ACC112 (cell line): ENCODE data around the gene EFHC1.

Experiments used
- H2AFZ ChIP-seq: fragments of 200-600 bp; sonication (generic); one replicate; pipeline ENCODE4 v1.6.0; 2017; ENCODE audit warnings: antibody characterized with exemption, low read length; ENCODE audit not compliant: unreplicated experiment
- H3K27ac ChIP-seq: fragments of 200-600 bp; sonication (generic); 2 replicates; pipeline ENCODE4 v1.5.1; 2014; ENCODE audit warnings: low read depth, mild to moderate bottlenecking, antibody characterized with exemption, low read length, moderate library complexity
- H3K27me3 ChIP-seq: fragments of 200-600 bp; sonication (generic); 2 replicates; pipeline ENCODE4 v1.6.1; 2014; ENCODE audit warnings: mild to moderate bottlenecking, antibody characterized with exemption, low read length, moderate library complexity, mixed read lengths; ENCODE audit not compliant: insufficient read depth
- H3K36me3 ChIP-seq: fragments of 200-600 bp; sonication (generic); 2 replicates; pipeline ENCODE4 v1.6.1; 2016; ENCODE audit warnings: mild to moderate bottlenecking, antibody characterized with exemption, low read length, moderate library complexity, mixed read lengths; ENCODE audit not compliant: insufficient read depth
- H3K4me1 ChIP-seq: fragments of 200-600 bp; sonication (generic); one replicate; pipeline ENCODE4 v1.6.1; 2016; ENCODE audit warnings: low read length, mixed read lengths; ENCODE audit not compliant: insufficient read depth, unreplicated experiment, control insufficient read depth
- H3K4me3 ChIP-seq: fragments of 200-600 bp; sonication (generic); 2 replicates; pipeline ENCODE4 v1.5.1; 2014; ENCODE audit warnings: mild to moderate bottlenecking, low read depth, low read length
- H3K79me2 ChIP-seq: fragments of 200-600 bp; sonication (generic); one replicate; pipeline ENCODE4 v1.6.0; 2016; ENCODE audit warnings: low read length; ENCODE audit not compliant: control insufficient read depth, unreplicated experiment, insufficient read depth

EFHC1 gene

GRCh38 chr6:52399511-52400312 is 20.4 kb upstream of the EFHC1 start:
- Histone ChIP-seq H3K27ac (no peak overlapping the region), H3K36me3 (no peaks in the 10 kb centered on the region), H3K79me2 (no peaks in the 10 kb centered on the region), H3K4me3 (no peak overlapping the region), H3K4me1 (peaks cover 6% of the 10 kb centered on the region), H2AFZ (no peak overlapping the region), H3K27me3 (no peaks in the 10 kb centered on the region)

GRCh38 chr6:52400313-52401041 is 19.7 kb upstream of the EFHC1 start:
- Histone ChIP-seq H3K4me1 (peaks cover 6% of the 10 kb centered on the region), H3K36me3 (no peaks in the 10 kb centered on the region), H3K27ac (no peak overlapping the region), H3K27me3 (no peaks in the 10 kb centered on the region), H2AFZ (no peak overlapping the region), H3K4me3 (no peak overlapping the region), H3K79me2 (no peaks in the 10 kb centered on the region)

GRCh38 chr6:52403086-52403485 is 17.1 kb upstream of the EFHC1 start:
- Histone ChIP-seq H2AFZ (no peak overlapping the region), H3K4me1 (peaks cover 6% of the 10 kb centered on the region), H3K4me3 (no peak overlapping the region), H3K36me3 (no peaks in the 10 kb centered on the region), H3K27me3 (no peaks in the 10 kb centered on the region), H3K27ac (no peak overlapping the region), H3K79me2 (no peaks in the 10 kb centered on the region)

- H2AFZ ChIP-seq: no peak overlapping the region
- H3K79me2 ChIP-seq: no peaks in the 10 kb centered on the region
- H3K36me3 ChIP-seq: no peaks in the 10 kb centered on the region
- no peak overlapping the region for H3K4me3 ChIP-seq
- H3K27ac ChIP-seq: no peak overlapping the region
- peaks cover 6% of the 10 kb centered on the region for H3K4me1 ChIP-seq
- no peaks in the 10 kb centered on the region for H3K27me3 ChIP-seq
These were observed 16.5 kb upstream of the EFHC1 start for GRCh38 chr6:52403627-52404026.

GRCh38 chr6:52405243-52405642 is 14.9 kb upstream of the EFHC1 start:
- no peak overlapping the region for H3K27ac ChIP-seq
- no peaks in the 10 kb centered on the region for H3K27me3 ChIP-seq
- H3K4me1 ChIP-seq: peaks cover 9% of the 10 kb centered on the region
- H3K79me2 ChIP-seq: no peaks in the 10 kb centered on the region
- no peak overlapping the region for H3K4me3 ChIP-seq
- H3K36me3 ChIP-seq: no peaks in the 10 kb centered on the region
- H2AFZ ChIP-seq: no peak overlapping the region

- H3K27ac ChIP-seq: no peak overlapping the region
- H3K4me3 ChIP-seq: no peak overlapping the region
- no peaks in the 10 kb centered on the region for H3K27me3 ChIP-seq
- H2AFZ ChIP-seq: no peak overlapping the region
- H3K36me3 ChIP-seq: no peaks in the 10 kb centered on the region
- H3K79me2 ChIP-seq: no peaks in the 10 kb centered on the region
- peaks cover 9% of the 10 kb centered on the region for H3K4me1 ChIP-seq
These were observed 12.7 kb upstream of the EFHC1 start for GRCh38 chr6:52407467-52407866.

GRCh38 chr6:52409499-52409898 is 10.6 kb upstream of the EFHC1 start:
- no peak overlapping the region for H2AFZ ChIP-seq

GRCh38 chr6:52410979-52411378 is 9.2 kb upstream of the EFHC1 start:
- H2AFZ ChIP-seq: no peak overlapping the region
- no peak overlapping the region for H3K4me3 ChIP-seq
- H3K27me3 ChIP-seq: no peaks in the 10 kb centered on the region
- H3K4me1 ChIP-seq: peaks cover 21% of the 10 kb centered on the region
- H3K36me3 ChIP-seq: no peaks in the 10 kb centered on the region
- no peak overlapping the region for H3K27ac ChIP-seq
- peaks cover 5% of the 10 kb centered on the region for H3K79me2 ChIP-seq

More at GRCh38 chr6:52409499-52409898, 10.6 kb upstream of the EFHC1 start:
- peaks cover 9% of the 10 kb centered on the region for H3K4me1 ChIP-seq
- no peak overlapping the region for H3K4me3 ChIP-seq
- no peaks in the 10 kb centered on the region for H3K79me2 ChIP-seq
- H3K27me3 ChIP-seq: no peaks in the 10 kb centered on the region
- H3K36me3 ChIP-seq: no peaks in the 10 kb centered on the region
- H3K27ac ChIP-seq: no peak overlapping the region

GRCh38 chr6:52411911-52412310 is 8.2 kb upstream of the EFHC1 start:
- Histone ChIP-seq H3K4me1 (peaks cover 30% of the 10 kb centered on the region), H3K79me2 (peaks cover 5% of the 10 kb centered on the region)

GRCh38 chr6:52415333-52415732 is 4.8 kb upstream of the EFHC1 start:
- no peaks in the 10 kb centered on the region for H3K27me3 ChIP-seq
- H3K79me2 ChIP-seq: peaks cover 13% of the 10 kb centered on the region
- peak overlapping the region; percentile 83; the same call in 1 of the 2 replicates for H3K27ac ChIP-seq
- peak overlapping the region; percentile 6 for H3K4me3 ChIP-seq
- peak overlapping the region; percentile 43 for H2AFZ ChIP-seq
- peaks cover 44% of the 10 kb centered on the region for H3K4me1 ChIP-seq
- H3K36me3 ChIP-seq: no peaks in the 10 kb centered on the region

More at GRCh38 chr6:52411911-52412310, 8.2 kb upstream of the EFHC1 start:
- Histone ChIP-seq H3K27me3 (no peaks in the 10 kb centered on the region), H3K4me3 (no peak overlapping the region), H3K27ac (no peak overlapping the region), H3K36me3 (no peaks in the 10 kb centered on the region), H2AFZ (no peak overlapping the region)
